ENCODE results near the gene ATE1. TPM values are rescaled to one million over a fixed set of nuclear protein-coding genes. Genes with fewer than 3 reads are reported as not detected.

ATE1 gene
- total RNA-seq, 4 donors from 2014 or later = 26.4 to 42.6 (median 30.1) TPM

GRCh38 chr10:121904888-121905287 is 22.9 kb downstream of the ATE1 start:
- TF ChIP-seq, protein P1, sequence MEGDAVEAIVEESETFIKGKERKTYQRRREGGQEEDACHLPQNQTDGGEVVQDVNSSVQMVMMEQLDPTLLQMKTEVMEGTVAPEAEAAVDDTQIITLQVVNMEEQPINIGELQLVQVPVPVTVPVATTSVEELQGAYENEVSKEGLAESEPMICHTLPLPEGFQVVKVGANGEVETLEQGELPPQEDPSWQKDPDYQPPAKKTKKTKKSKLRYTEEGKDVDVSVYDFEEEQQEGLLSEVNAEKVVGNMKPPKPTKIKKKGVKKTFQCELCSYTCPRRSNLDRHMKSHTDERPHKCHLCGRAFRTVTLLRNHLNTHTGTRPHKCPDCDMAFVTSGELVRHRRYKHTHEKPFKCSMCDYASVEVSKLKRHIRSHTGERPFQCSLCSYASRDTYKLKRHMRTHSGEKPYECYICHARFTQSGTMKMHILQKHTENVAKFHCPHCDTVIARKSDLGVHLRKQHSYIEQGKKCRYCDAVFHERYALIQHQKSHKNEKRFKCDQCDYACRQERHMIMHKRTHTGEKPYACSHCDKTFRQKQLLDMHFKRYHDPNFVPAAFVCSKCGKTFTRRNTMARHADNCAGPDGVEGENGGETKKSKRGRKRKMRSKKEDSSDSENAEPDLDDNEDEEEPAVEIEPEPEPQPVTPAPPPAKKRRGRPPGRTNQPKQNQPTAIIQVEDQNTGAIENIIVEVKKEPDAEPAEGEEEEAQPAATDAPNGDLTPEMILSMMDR (IDR thresholded peaks at IDR 0.05; ENCODE audit: low read depth) = no peak

DNA sequence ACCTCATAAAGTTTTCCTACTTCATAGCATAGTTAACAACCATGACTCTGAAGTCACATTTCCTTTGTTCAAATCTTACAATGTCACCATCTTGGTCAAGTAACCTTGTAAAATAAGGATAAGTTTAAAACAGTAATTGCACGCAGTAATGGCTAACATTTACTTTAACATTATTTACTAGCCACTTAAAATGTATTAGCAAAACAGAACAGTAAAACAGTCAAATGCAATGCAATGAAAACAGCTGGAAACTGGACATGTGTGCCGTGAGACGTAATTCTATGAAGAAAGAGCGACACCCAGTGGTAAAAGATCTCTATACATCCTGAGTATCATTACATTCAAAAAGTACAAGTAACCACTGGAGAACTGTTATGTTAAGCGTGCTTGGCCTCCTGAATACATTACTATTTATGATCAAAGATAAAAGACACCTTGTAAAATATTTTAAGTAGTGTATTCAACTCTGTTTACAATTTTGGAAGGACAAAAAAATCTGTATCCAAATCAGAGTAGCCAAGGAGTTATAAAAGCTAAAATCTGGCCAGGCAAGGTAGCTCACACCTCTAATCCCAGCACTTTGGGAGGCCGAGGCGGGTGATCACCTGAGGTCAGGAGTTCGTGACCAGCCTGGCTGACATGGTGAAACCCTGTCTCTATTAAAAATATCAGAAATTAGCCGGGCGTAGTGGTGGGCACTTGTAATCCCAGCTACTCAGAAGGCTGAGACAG is 27.2 kb downstream of the ATE1 start:
- TF ChIP-seq, protein P1 (IDR thresholded peaks at IDR 0.05; ENCODE audit: low read depth) = no peak

DNA sequence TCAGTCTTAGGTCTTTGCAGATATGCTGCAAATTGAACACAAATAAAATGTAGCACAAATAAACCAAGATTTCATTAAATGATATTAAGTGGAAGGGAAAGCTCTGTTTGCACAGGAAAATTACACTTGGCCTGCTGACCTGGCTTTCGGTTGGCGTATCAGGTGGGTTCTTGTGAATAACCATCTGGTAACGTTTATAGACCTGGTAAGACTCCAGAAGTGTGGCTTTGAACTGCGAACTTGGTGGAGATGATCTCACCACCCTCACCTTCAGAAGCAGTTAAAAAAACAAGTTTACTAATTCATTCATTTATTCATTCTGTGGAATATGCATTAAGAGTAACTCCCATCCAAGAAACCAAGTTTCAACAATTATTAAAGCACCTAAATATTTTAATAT is 28.1 kb downstream of the ATE1 start:
- TF ChIP-seq, protein P1 (IDR thresholded peaks at IDR 0.05; ENCODE audit: low read depth) = no peak

DNA sequence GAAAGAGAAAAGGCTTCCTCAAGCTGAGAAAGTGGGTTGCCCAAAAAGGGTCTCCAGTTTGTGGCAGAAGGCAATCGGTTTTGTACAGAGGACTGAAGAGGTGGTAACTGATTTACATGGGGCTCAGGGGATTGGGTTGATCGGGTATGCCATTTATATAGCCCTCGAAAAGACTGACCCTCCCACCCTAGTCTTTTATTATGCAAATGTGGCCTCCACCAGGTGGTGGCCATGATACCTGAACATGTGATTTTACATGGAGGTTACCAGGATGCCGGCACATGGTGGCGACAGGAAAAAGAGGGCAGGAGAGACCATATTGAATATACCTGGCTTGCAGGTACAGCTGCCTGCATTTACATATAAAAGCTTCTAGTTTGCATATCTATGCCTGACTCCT is 36.7 kb downstream of the ATE1 start:
- TF ChIP-seq, protein P1 (IDR thresholded peaks at IDR 0.05; ENCODE audit: low read depth) = no peak

DNA sequence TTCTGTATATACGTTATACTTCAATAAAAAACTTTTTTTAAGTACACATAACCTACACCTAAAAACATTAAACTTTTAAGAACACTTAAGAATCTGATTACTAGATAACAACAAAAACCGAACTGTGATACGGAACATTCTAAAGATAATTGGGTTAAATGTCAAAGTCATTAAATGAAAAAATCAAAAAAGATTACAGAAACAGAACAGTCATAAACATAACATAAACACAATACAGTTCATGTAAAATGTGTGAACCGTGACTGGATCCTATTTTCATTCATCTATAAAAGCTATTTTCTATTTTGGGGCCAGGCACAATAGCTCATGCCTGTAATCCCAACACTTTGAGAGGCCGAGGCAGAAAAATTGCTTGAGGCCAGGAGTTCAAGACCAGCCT is 38.6 kb downstream of the ATE1 start:
- TF ChIP-seq, protein P1 (IDR thresholded peaks at IDR 0.05; ENCODE audit: low read depth) = no peak

DNA sequence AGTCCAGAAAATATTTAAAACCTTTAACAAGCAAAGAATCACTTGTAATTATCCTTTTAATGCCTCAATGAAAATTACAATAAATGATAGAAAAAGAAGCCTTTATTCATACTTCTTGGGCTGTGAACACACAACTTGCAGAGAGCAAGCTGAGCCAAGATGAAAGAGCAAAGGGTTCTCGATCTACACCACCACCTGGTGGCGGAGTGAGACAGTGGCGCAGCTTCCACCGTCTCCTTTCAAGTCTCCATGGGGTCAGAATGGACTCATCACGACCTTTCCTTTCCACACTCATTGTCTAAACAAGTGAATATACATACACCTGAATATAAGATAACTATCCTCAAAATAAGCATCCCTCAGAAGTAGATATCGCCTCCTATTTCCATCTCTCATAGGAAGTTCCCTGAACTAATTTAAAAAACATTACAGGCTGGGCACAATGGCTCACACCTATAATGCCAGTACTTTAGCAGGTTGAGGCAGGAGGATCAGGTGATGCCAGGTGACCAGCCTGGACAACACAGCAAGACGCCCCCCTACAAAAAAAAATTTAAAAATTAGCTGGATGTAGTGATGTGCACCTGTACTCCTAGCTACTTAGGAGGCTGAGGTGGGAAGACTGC is 40.7 kb downstream of the ATE1 start:
- TF ChIP-seq, protein P1 (IDR thresholded peaks at IDR 0.05; ENCODE audit: low read depth) = no peak

GRCh38 chr10:121886181-121886580 is 41.6 kb downstream of the ATE1 start:
- TF ChIP-seq, protein P1 (IDR thresholded peaks at IDR 0.05; ENCODE audit: low read depth) = no peak

All from subcutaneous adipose tissue (tissue), 4 donors.